SK-N-MC (cell line): ENCODE measurements around the gene DPP7.

ENCODE experiments used
- EZH2 ChIP-seq: fragments of 200-600 bp; sonication (generic); IDR thresholded peaks from one replicate; pipeline ENCODE4 v1.6.1; 2017; ENCODE audit warnings: antibody characterized with exemption
- POLR2AphosphoS5 ChIP-seq: IDR thresholded peaks from 2 replicates; pipeline ENCODE4 v1.6.1; 2012; ENCODE audit warnings: mild to moderate bottlenecking, low read depth, low read length, borderline replicate concordance

GRCh38 chr9:137095664-137096517 is 18.6 kb downstream of the DPP7 start:
- no peak for TF ChIP-seq POLR2AphosphoS5
- TF ChIP-seq EZH2: no peak
